LHCN-M2 (cell line): Measurements from ENCODE around the gene SLC12A5. TPM values are rescaled to one million over a fixed set of nuclear protein-coding genes. Genes with fewer than 3 reads are reported as not detected.

Source experiments
- DNase-seq: peaks from one replicate; pipeline ENCODE4 v3.0.0-alpha.2; 2012; ENCODE audit warnings: low read depth
- total RNA-seq: library from RNA; depleted of rRNA; stranded (reverse); fragments of >200 nt; gene quantifications from 2 replicates; pipeline ENCODE4 v1.2.3, GENCODE V29; 2014

The SLC12A5 gene
- total RNA-seq, 1 experiment from 2014 or later: under 0.01 TPM

DNA sequence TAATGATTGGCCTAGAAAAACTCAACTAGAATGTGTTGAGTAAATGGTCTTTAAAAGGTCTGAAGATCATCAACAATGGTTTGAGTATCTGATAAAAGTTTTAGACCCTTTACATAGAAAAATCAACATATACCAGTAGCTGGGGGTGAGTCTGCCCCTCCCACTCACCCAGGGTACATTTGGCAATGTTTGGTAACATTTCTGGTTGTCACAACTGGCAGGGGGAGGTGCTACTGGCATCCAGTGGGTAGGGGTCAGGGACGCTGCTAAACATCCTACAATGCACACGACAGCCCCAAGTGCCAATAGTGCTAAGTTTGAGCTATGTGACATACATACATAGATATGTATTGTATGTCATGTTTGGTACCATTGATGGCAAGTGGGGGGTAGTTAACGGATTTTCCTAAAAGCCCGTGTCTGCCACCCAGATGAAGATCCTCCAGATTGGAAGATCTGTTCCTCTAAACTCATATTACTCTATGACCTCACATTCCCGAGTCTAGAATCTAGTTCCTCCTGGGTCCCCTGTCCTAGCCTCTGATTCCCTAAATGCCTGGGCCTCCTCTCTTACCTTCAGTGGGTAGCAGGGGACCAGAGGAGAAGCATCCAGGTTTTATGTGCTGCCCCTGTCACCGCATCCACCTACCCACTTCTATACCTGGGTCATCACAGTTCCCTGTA, 22.9 kb upstream of the SLC12A5 start:
- no peak for DNase-seq

GRCh38 chr20:46006964-46007363, 22.1 kb upstream of the SLC12A5 start:
- no peak for DNase-seq

- no peak for DNase-seq
These were observed 21.3 kb upstream of the SLC12A5 start for GRCh38 chr20:46007671-46008070.

GRCh38 chr20:46009816-46010215, 19.2 kb upstream of the SLC12A5 start:
- DNase-seq: no peak

- no peak for DNase-seq
These were observed 18.3 kb upstream of the SLC12A5 start for GRCh38 chr20:46010491-46011391.

- DNase-seq: peak; percentile 43
These were observed 17.2 kb upstream of the SLC12A5 start for GRCh38 chr20:46011631-46012482.

GRCh38 chr20:46012921-46013320, 16.1 kb upstream of the SLC12A5 start:
- DNase-seq: no peak

GRCh38 chr20:46013322-46013828, 15.6 kb upstream of the SLC12A5 start:
- no peak for DNase-seq

DNA sequence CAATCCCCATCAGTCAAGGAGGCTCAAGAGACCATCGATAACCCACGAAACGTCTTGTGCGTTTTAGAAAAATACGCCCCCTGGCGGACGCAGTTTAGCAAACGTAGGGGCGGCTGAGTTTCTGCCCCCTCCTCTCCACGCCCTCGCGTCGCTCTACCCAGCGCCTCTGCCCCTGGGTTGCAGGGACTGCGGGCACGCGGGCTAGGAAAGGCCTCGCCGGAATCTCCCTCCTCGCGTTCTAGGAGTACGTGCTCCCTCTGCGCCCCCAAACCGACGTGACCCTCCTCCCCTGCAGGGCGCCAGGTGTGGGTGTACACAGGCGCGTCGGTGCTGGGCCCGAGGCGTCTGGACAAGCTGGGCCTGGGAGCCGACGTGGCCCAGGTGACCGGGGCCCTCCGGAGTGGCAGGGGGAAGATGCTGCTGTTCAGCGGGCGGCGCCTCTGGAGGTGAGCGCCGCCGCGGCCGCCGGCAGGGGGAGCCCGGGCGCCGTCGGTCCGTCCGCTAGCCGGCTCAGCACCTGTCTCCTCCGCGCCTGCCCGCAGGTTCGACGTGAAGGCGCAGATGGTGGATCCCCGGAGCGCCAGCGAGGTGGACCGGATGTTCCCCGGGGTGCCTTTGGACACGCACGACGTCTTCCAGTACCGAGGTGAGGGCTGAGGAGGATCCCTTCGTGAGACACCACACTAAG, 15.0 kb upstream of the SLC12A5 start:
- no peak for DNase-seq

- DNase-seq: no peak
These were observed 14.3 kb upstream of the SLC12A5 start for GRCh38 chr20:46014517-46015396.

- DNase-seq: no peak
These were observed 11.7 kb upstream of the SLC12A5 start for GRCh38 chr20:46017272-46017671.

- no peak for DNase-seq
These were observed 10.9 kb upstream of the SLC12A5 start for GRCh38 chr20:46018112-46018511.

DNA sequence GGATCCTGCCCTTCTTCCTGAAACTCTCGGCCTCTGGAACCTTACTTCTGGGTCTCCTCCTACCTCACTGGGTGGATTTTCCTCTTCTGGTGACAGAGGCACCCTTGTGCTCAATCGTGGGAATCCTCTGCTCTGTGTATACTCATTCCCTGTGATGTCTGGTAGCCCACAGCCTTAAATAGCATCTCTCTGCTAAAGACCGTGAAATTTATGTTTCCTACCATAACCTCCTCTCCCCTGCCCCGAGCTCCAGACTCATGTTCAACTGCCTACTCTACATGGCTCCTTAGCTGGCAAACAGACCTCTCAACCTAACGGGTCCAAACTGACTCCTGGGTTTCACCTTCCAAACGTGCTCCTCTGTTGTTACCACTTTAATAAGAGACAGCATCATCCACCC, 10.4 kb upstream of the SLC12A5 start:
- DNase-seq: no peak

GRCh38 chr20:46020555-46020954, 8.5 kb upstream of the SLC12A5 start:
- no peak for DNase-seq

- no peak for DNase-seq
These were observed 7.4 kb upstream of the SLC12A5 start for GRCh38 chr20:46021361-46022359.

DNA sequence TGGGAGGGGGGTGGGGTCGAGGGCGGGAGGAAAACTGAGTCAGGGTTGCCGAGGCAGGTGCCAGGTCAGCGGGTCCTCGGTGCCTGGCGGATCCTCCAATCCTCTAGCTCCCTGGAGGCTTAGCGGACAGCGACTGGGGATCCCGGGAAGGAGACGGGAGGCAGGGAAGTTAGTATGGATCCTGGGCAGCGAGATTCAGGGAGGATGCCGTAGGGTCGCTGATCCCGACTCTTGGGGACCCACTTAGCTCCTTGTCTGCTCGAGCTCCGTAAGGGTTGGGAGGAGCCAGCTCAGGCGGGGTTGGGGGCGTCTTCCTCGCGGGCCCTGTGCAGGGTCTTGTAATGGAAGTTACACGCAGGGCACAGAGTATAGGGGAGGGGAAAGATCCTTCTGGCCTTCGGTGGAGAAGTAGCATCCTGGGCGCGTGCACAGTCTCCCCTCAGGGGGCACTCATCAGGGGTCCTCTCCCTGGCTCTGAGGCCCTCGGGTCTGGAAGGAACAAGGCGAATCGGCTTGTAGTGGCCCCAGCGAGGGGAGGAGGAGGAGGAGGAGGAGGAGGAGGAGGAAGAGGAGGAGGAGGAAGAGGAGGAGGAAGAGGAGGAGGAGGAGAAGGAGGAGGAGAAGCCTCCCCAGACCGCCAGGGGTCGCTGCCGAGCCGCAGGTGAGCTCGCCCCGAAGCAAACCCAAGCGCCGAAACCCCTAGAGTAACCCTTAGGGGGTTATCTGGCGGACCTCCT, 6.4 kb upstream of the SLC12A5 start:
- no peak for DNase-seq

GRCh38 chr20:46023148-46023484, 5.9 kb upstream of the SLC12A5 start:
- DNase-seq: no peak

DNA sequence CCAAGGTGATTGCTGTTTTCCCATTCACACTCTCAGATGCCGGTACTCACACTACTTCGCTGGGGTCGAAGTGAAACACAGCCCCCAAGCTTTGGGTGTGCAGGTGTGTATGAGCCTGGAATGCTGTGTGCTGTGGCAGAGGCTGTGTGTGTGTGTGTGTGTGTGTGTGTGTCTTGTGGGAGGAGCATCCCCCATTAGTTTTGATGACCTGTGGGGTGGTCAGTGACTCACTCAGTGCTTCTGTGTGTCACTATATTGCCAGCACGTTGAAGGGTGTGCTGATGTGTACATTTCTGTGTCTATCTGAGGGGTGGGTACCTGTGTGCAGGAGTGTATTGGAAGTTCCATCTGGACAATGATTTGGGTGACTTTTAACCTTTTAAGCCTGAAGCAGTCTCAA, 5.0 kb upstream of the SLC12A5 start:
- DNase-seq: peak; percentile 25
